Hippocampal formation (tissue), 2 donors: ENCODE data around the gene TCF23.
"Not testable (repeated sequence)": the region's sequence is repeated elsewhere in the genome, so short reads cannot be mapped to it uniquely, and the experiment has no call there.

Experiments
- DNase-seq, 2 donors: peaks; one replicate each; lab custom pipeline; 2025; lab: John Stamatoyannopoulos, UW

The TCF23 gene

GRCh38 chr2:27154488-27154887 lies 5.7 kb downstream of the TCF23 start:
- DNase-seq: no peak

GRCh38 chr2:27155069-27155520 lies 6.3 kb downstream of the TCF23 start:
- DNase-seq: no peak

- DNase-seq: no peak
Measured at GRCh38 chr2:27158468-27158867, 9.7 kb downstream of the TCF23 start.

- no peak for DNase-seq
Measured at GRCh38 chr2:27159271-27159670, 10.5 kb downstream of the TCF23 start.

- DNase-seq: no peak
Measured at GRCh38 chr2:27160191-27160590, 11.4 kb downstream of the TCF23 start.

GRCh38 chr2:27162151-27163121 lies 13.6 kb downstream of the TCF23 start:
- no peak for DNase-seq

GRCh38 chr2:27164960-27165763 lies 16.4 kb downstream of the TCF23 start:
- DNase-seq: no peak

- no peak for DNase-seq
Measured at GRCh38 chr2:27170581-27171337, 22.0 kb downstream of the TCF23 start.

GRCh38 chr2:27171351-27171848 lies 22.6 kb downstream of the TCF23 start:
- no peak for DNase-seq

GRCh38 chr2:27174638-27175037 lies 25.8 kb downstream of the TCF23 start:
- no peak for DNase-seq

GRCh38 chr2:27175330-27175729 lies 26.5 kb downstream of the TCF23 start:
- DNase-seq: no peak

GRCh38 chr2:27175781-27176180 lies 27.0 kb downstream of the TCF23 start:
- not testable (repeated sequence) for DNase-seq

GRCh38 chr2:27177441-27178351 lies 28.9 kb downstream of the TCF23 start:
- DNase-seq: no peak

- no peak for DNase-seq
Measured at GRCh38 chr2:27178469-27178868, 29.7 kb downstream of the TCF23 start.

GRCh38 chr2:27179344-27180000 lies 30.7 kb downstream of the TCF23 start:
- DNase-seq: no peak

- DNase-seq: no peak
Measured at GRCh38 chr2:27182346-27182745, 33.5 kb downstream of the TCF23 start.

- no peak for DNase-seq
Measured at GRCh38 chr2:27184115-27184514, 35.3 kb downstream of the TCF23 start.

- DNase-seq: no peak
Measured at GRCh38 chr2:27185331-27186026, 36.7 kb downstream of the TCF23 start.

GRCh38 chr2:27186613-27187345 lies 38.0 kb downstream of the TCF23 start:
- DNase-seq: no peak
